ENCODE data around the gene RPTOR.

The RPTOR gene

GRCh38 chr17:80951121-80952090, 406.8 kb downstream of the RPTOR start:
- DNase-seq (ENCODE audit: insufficient read length, low spot score) (no peak), FAIRE-seq (no peak)
- TF ChIP-seq, protein P1, sequence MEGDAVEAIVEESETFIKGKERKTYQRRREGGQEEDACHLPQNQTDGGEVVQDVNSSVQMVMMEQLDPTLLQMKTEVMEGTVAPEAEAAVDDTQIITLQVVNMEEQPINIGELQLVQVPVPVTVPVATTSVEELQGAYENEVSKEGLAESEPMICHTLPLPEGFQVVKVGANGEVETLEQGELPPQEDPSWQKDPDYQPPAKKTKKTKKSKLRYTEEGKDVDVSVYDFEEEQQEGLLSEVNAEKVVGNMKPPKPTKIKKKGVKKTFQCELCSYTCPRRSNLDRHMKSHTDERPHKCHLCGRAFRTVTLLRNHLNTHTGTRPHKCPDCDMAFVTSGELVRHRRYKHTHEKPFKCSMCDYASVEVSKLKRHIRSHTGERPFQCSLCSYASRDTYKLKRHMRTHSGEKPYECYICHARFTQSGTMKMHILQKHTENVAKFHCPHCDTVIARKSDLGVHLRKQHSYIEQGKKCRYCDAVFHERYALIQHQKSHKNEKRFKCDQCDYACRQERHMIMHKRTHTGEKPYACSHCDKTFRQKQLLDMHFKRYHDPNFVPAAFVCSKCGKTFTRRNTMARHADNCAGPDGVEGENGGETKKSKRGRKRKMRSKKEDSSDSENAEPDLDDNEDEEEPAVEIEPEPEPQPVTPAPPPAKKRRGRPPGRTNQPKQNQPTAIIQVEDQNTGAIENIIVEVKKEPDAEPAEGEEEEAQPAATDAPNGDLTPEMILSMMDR (IDR thresholded peaks at IDR 0.05; ENCODE audit: insufficient read depth, missing control alignments), result no peak

GRCh38 chr17:80952291-80952690, 407.7 kb downstream of the RPTOR start:
- no peak for FAIRE-seq

GRCh38 chr17:80953471-80954315, 409.1 kb downstream of the RPTOR start:
- TF ChIP-seq, protein P1 (IDR thresholded peaks at IDR 0.05; ENCODE audit: insufficient read depth, missing control alignments), result no peak
- no peak for FAIRE-seq
- no peak for DNase-seq (ENCODE audit: insufficient read length, low spot score)

More at GRCh38 chr17:80952291-80952690, 407.7 kb downstream of the RPTOR start:
- TF ChIP-seq, protein P1 (IDR thresholded peaks at IDR 0.05; ENCODE audit: insufficient read depth, missing control alignments), result no peak
- no peak for DNase-seq (ENCODE audit: insufficient read length, low spot score)

DNA sequence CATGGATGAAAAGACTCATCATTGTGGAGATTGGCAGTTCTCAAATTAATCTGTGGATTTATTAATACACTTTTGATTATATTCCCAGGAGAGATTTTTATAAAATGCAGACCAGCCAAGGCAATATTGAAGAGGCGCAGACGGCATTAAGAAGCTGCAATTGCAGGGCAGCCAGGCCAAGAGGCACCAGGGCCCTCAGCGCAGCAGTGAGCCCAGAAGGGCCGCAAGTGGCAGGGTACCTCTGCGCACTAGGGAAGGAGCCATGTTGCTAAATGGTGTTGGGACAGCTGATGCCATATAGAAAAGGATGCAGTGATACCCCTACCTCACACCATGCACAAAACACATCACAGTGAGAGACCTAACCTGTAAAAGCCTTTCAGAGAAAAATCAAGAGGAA, 410.4 kb downstream of the RPTOR start:
- FAIRE-seq (no peak), DNase-seq (ENCODE audit: insufficient read length, low spot score) (no peak)
- TF ChIP-seq, protein P1 (IDR thresholded peaks at IDR 0.05; ENCODE audit: insufficient read depth, missing control alignments), result no peak

- FAIRE-seq, result no peak
- TF ChIP-seq, protein P1 (IDR thresholded peaks at IDR 0.05; ENCODE audit: insufficient read depth, missing control alignments), result no peak
- DNase-seq (ENCODE audit: insufficient read length, low spot score), result no peak
These were observed 411.1 kb downstream of the RPTOR start for GRCh38 chr17:80955671-80956280.

GRCh38 chr17:80956321-80957190, 411.9 kb downstream of the RPTOR start:
- TF ChIP-seq, protein P1 (IDR thresholded peaks at IDR 0.05; ENCODE audit: insufficient read depth, missing control alignments), result no peak
- FAIRE-seq (no peak), DNase-seq (ENCODE audit: insufficient read length, low spot score) (no peak)
